Osteoblast (primary cell): ENCODE measurements around the gene GALNT16. TPM values are rescaled to one million over a fixed set of nuclear protein-coding genes. Genes with fewer than 3 reads are reported as not detected.

Experiments
- DNase-seq: peaks from one replicate; pipeline ENCODE4 v3.0.0; 2011; ENCODE audit warnings: low spot score, mixed read lengths; ENCODE audit not compliant: insufficient read length; ENCODE audit errors: missing footprints
- H2AFZ ChIP-seq: 2 replicates; pipeline ENCODE4 v1.6.0; 2011; ENCODE audit warnings: mild to moderate bottlenecking, low read length
- H3K27ac ChIP-seq: 2 replicates; pipeline ENCODE4 v1.5.1; 2011; ENCODE audit warnings: mild to moderate bottlenecking, low read depth, low read length, moderate library complexity
- H3K27me3 ChIP-seq: 2 replicates; pipeline ENCODE4 v1.6.0; 2012; ENCODE audit warnings: mild to moderate bottlenecking, control low read depth, inconsistent platforms, low read length, moderate library complexity; ENCODE audit not compliant: insufficient read depth
- H3K36me3 ChIP-seq: 2 replicates; pipeline ENCODE4 v1.5.1; 2011; ENCODE audit warnings: mild to moderate bottlenecking, low read length, control low read depth, moderate library complexity; ENCODE audit not compliant: insufficient read depth
- H3K4me1 ChIP-seq: 2 replicates; pipeline ENCODE4 v1.5.1; 2011; ENCODE audit warnings: mild to moderate bottlenecking, low read length, control low read depth, moderate library complexity; ENCODE audit not compliant: insufficient read depth
- H3K4me2 ChIP-seq: 2 replicates; pipeline ENCODE4 v1.6.0; 2011; ENCODE audit warnings: mild to moderate bottlenecking, low read length; ENCODE audit not compliant: insufficient read depth
- H3K4me3 ChIP-seq: fragments of 200-600 bp; sonication (generic); 3 replicates; pipeline ENCODE4 v1.5.1; 2012; ENCODE audit warnings: mild to moderate bottlenecking, low read length, inconsistent platforms; ENCODE audit not compliant: insufficient read depth
- H3K79me2 ChIP-seq: 2 replicates; pipeline ENCODE4 v1.6.0; 2012; ENCODE audit warnings: mild to moderate bottlenecking, low read length, control low read depth, inconsistent platforms; ENCODE audit not compliant: insufficient read depth
- H3K9me3 ChIP-seq: 2 replicates; pipeline ENCODE4 v1.5.1; 2011; ENCODE audit warnings: low read depth, low read length, control low read depth
- H4K20me1 ChIP-seq: 2 replicates; pipeline ENCODE4 v1.6.0; 2012; ENCODE audit warnings: mild to moderate bottlenecking, low read length, control low read depth; ENCODE audit not compliant: insufficient read depth
- total RNA-seq: library from RNA; depleted of rRNA; stranded (reverse); fragments of >200 nt; gene quantifications from 2 replicates; pipeline ENCODE4 v1.2.3, GENCODE V29; 2012
- TF ChIP-seq, protein P1 (sequence below): IDR thresholded peaks from 2 replicates; pipeline ENCODE4 v1.5.1; 2011; ENCODE audit warnings: mild to moderate bottlenecking, low read depth, low read length, moderate library complexity; ENCODE audit errors: extremely low read depth

The GALNT16 gene
- total RNA-seq, 1 donor, result 4.0 TPM

GRCh38 chr14:69392481-69392880 is 132.5 kb downstream of the GALNT16 start:
- Histone ChIP-seq H3K27ac (no peak overlapping the region), H3K9me3 (no peaks in the 10 kb centered on the region), H3K36me3 (peaks cover 74% of the 10 kb centered on the region), H4K20me1 (peaks cover 40% of the 10 kb centered on the region), H3K4me1 (peaks cover 14% of the 10 kb centered on the region), H3K4me3 (no peak overlapping the region), H3K27me3 (no peaks in the 10 kb centered on the region), H2AFZ (no peak overlapping the region), H3K4me2 (no peak overlapping the region), H3K79me2 (peaks cover 95% of the 10 kb centered on the region)
- no peak for DNase-seq
- TF ChIP-seq, protein P1, sequence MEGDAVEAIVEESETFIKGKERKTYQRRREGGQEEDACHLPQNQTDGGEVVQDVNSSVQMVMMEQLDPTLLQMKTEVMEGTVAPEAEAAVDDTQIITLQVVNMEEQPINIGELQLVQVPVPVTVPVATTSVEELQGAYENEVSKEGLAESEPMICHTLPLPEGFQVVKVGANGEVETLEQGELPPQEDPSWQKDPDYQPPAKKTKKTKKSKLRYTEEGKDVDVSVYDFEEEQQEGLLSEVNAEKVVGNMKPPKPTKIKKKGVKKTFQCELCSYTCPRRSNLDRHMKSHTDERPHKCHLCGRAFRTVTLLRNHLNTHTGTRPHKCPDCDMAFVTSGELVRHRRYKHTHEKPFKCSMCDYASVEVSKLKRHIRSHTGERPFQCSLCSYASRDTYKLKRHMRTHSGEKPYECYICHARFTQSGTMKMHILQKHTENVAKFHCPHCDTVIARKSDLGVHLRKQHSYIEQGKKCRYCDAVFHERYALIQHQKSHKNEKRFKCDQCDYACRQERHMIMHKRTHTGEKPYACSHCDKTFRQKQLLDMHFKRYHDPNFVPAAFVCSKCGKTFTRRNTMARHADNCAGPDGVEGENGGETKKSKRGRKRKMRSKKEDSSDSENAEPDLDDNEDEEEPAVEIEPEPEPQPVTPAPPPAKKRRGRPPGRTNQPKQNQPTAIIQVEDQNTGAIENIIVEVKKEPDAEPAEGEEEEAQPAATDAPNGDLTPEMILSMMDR, result no peak

- Histone ChIP-seq H3K9me3 (no peaks in the 10 kb centered on the region), H3K27me3 (no peaks in the 10 kb centered on the region), H3K36me3 (peaks cover 54% of the 10 kb centered on the region), H3K79me2 (peaks cover 95% of the 10 kb centered on the region), H3K27ac (peak overlapping the region; percentile 28), H4K20me1 (peaks cover 39% of the 10 kb centered on the region), H3K4me2 (peak overlapping the region; percentile 85), H3K4me1 (peaks cover 29% of the 10 kb centered on the region), H3K4me3 (no peak overlapping the region), H2AFZ (no peak overlapping the region)
- DNase-seq, result no peak
- TF ChIP-seq, protein P1, result no peak
Measured at GRCh38 chr14:69395929-69396328, 136.0 kb downstream of the GALNT16 start.

DNA sequence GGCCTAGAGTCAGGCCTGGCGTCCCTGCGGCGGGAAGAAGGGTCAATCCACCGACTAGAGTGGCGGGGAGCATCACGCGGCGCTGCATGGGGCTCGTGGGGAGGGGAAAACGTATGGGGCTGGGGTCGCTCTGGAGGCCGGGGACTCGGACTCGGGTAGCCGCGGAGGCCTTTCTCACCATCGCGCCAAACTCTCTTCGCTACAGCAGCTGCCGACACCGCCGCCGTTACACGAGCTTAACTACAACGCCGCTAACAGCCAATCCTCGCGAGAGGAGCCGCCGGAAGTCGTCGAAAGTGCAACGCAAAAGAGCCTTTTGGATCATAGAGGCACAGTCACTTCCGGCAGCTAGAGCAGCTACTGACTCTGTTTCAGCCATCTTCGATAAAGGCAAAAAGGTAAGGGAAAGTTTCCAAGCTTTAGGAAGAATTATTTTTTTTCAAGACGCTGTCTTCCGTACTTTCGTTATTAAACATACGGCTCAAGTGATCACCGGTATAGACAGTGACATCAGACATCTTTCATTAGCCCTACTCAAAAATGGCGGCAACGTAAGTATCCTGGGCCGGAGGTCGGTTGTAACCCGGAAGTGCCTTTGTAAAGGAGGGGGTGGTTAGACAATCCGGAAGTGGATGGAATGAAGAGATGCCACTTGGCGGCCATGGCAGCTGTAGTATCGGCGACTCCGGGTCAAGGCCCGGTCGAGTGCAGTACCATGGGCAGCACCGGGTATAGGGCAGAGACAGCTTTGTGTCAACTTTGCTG is 138.3 kb downstream of the GALNT16 start, which contains the start of the genes ERH and SLC39A9:
Gene ERH (minus strand): TSS at position 247 of the 765 bp plus-strand sequence. CDS start 66 bp downstream, at position 181.
Gene SLC39A9 (plus strand): TSS at position 640 of the 765 bp plus-strand sequence. CDS start 678 bp downstream, outside the sequence.
- peaks cover 95% of the 10 kb centered on the region for H3K79me2 ChIP-seq
- TF ChIP-seq, protein P1, result no peak
- no peaks in the 10 kb centered on the region for H3K9me3 ChIP-seq
- H3K4me3 ChIP-seq, result peak within 1 kb of the TSS; percentile 86
- peaks cover 37% of the 10 kb centered on the region for H4K20me1 ChIP-seq
- H3K36me3 ChIP-seq, result peaks cover 33% of the 10 kb centered on the region
- H2AFZ ChIP-seq, result peak within 1 kb of the TSS; percentile 87
- H3K4me2 ChIP-seq, result peak within 1 kb of the TSS; percentile 85
- peak; percentile 97 for DNase-seq
- H3K4me1 ChIP-seq, result peaks cover 33% of the 10 kb centered on the region
- H3K27me3 ChIP-seq, result no peaks in the 10 kb centered on the region
- H3K27ac ChIP-seq, result peak within 1 kb of the TSS; percentile 99

DNA sequence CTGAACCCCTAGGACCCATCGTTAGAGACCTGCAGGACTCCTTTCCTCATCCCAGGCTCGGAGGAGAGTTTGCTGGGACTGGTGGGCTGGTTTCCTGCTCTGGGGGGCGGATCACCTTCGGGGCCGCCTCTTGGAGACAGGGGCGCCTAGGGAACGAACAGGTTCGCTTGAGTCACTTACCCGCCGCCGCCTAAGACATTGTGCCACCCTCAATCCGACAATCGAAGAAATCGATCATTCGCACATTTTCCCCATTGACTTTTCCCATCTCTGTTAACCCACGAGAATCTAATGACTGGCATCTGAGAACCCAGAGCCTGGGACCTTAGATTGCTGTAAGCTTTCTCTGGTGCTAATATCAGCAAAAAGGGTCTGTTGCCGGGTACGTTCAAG is 138.9 kb downstream of the GALNT16 start:
- H3K79me2 ChIP-seq, result peaks cover 95% of the 10 kb centered on the region
- peak; percentile 59 for DNase-seq
- H2AFZ ChIP-seq, result peak overlapping the region; percentile 87
- peak overlapping the region; percentile 99 for H3K27ac ChIP-seq
- peaks cover 27% of the 10 kb centered on the region for H3K36me3 ChIP-seq
- TF ChIP-seq, protein P1, result no peak
- peak overlapping the region; percentile 86 for H3K4me3 ChIP-seq
- no peaks in the 10 kb centered on the region for H3K9me3 ChIP-seq
- peaks cover 34% of the 10 kb centered on the region for H4K20me1 ChIP-seq
- H3K27me3 ChIP-seq, result no peaks in the 10 kb centered on the region
- H3K4me2 ChIP-seq, result peak overlapping the region; percentile 85
- peaks cover 33% of the 10 kb centered on the region for H3K4me1 ChIP-seq
